HEK293T (cell line): ENCODE data around the gene OXER1.

Source experiments
- CTCF ChIA-PET: fragments of 350-600 bp; formaldehyde crosslinking; extraction: SDS; loops from one replicate; lab custom pipeline; 2021; ENCODE audit warnings: antibody characterized with exemption, inconsistent platforms; lab: Yijun Ruan, JAX
- POLR2A ChIA-PET: fragments of 350-600 bp; formaldehyde crosslinking; extraction: SDS; loops from one replicate; lab custom pipeline; 2020; ENCODE audit warnings: antibody characterized with exemption, inconsistent platforms; lab: Yijun Ruan, JAX
- DNase-seq: peaks from one replicate; pipeline ENCODE4 v3.0.0; 2012; ENCODE audit warnings: mixed read lengths; ENCODE audit errors: extremely low spot score
- ARNT ChIP-seq: fragments of 450-650 bp; IDR thresholded peaks from 2 replicates; pipeline ENCODE4 v1.6.1; 2017; ENCODE audit warnings: mild to moderate bottlenecking
- BHLHE40 ChIP-seq: fragments of 450-650 bp; IDR thresholded peaks from 2 replicates; pipeline ENCODE4 v1.6.1; 2016; ENCODE audit warnings: mild to moderate bottlenecking, moderate library complexity, borderline replicate concordance
- CTBP1 ChIP-seq: fragments of 450-650 bp; IDR thresholded peaks from 2 replicates; pipeline ENCODE4 v1.6.1; 2016; ENCODE audit warnings: borderline replicate concordance
- ELF4 ChIP-seq: fragments of 450-650 bp; IDR thresholded peaks from 2 replicates; pipeline ENCODE4 v1.6.1; 2017; ENCODE audit warnings: antibody characterized with exemption
- FOXA1 ChIP-seq: fragments of 450-650 bp; IDR thresholded peaks from 2 replicates; pipeline ENCODE4 v1.6.1; 2016; ENCODE audit warnings: mild to moderate bottlenecking
- FOXK2 ChIP-seq: fragments of 450-650 bp; IDR thresholded peaks from 2 replicates; pipeline ENCODE4 v1.6.1; 2016; ENCODE audit warnings: mild to moderate bottlenecking
- FOXM1 ChIP-seq: fragments of 450-650 bp; IDR thresholded peaks from 2 replicates; pipeline ENCODE4 v1.6.1; 2017; ENCODE audit warnings: mild to moderate bottlenecking, borderline replicate concordance
- HDGF ChIP-seq: fragments of 450-650 bp; IDR thresholded peaks from 2 replicates; pipeline ENCODE4 v1.6.1; 2017; ENCODE audit warnings: antibody characterized with exemption, borderline replicate concordance
- L3MBTL2 ChIP-seq: fragments of 450-650 bp; conservative IDR thresholded peaks from 2 replicates; pipeline ENCODE4 v1.6.1; 2016; ENCODE audit warnings: mild to moderate bottlenecking
- LEF1 ChIP-seq: fragments of 450-650 bp; IDR thresholded peaks from 2 replicates; pipeline ENCODE4 v1.6.1; 2017; ENCODE audit warnings: mild to moderate bottlenecking, borderline replicate concordance
- NFRKB ChIP-seq: fragments of 450-650 bp; IDR thresholded peaks from 2 replicates; pipeline ENCODE4 v1.6.1; 2016; ENCODE audit warnings: mild to moderate bottlenecking, moderate library complexity
- PKNOX1 ChIP-seq: fragments of 450-650 bp; IDR thresholded peaks from 2 replicates; pipeline ENCODE4 v1.6.1; 2016
- SP1 ChIP-seq: fragments of 450-650 bp; IDR thresholded peaks from 2 replicates; pipeline ENCODE4 v1.6.1; 2017
- SUZ12 ChIP-seq: fragments of 450-650 bp; IDR thresholded peaks from 2 replicates; pipeline ENCODE4 v1.6.1; 2016; ENCODE audit warnings: mild to moderate bottlenecking
- TARDBP ChIP-seq: fragments of 450-650 bp; IDR thresholded peaks from 2 replicates; pipeline ENCODE4 v1.6.1; 2016
- ZNF384 ChIP-seq: fragments of 450-650 bp; IDR thresholded peaks from 2 replicates; pipeline ENCODE4 v1.6.1; 2016

OXER1 gene

GRCh38 chr2:42793334-42794270 lies 29.7 kb upstream of the OXER1 start:
- TF ChIP-seq L3MBTL2 (no peak), CTBP1 (no peak), BHLHE40 (no peak), FOXA1 (no peak), SUZ12 (no peak), ELF4 (no peak), TARDBP (no peak)
- DNase-seq = no peak
- POLR2A ChIA-PET = no interaction called here
- CTCF ChIA-PET = no interaction called here

GRCh38 chr2:42792583-42793333 lies 28.8 kb upstream of the OXER1 start, which contains the start of gene HAAO:
Gene HAAO (minus strand): TSS chr2:42792583. CDS start chr2:42792536, 47 bp downstream.
- no peak for DNase-seq
- POLR2A ChIA-PET = no interaction called here
- CTCF ChIA-PET = no interaction called here
- TF ChIP-seq FOXM1 (no peak), FOXA1 (no peak), BHLHE40 (no peak), L3MBTL2 (no peak), LEF1 (no peak), FOXK2 (no peak)

GRCh38 chr2:42792087-42792582 lies 28.2 kb upstream of the OXER1 start:
- CTCF ChIA-PET = no interaction called here
- DNase-seq = no peak
- TF ChIP-seq ELF4 (no peak), NFRKB (no peak), HDGF (no peak), FOXA1 (no peak), SP1 (no peak), LEF1 (no peak), CTBP1 (no peak), SUZ12 (no peak), PKNOX1 (no peak), ARNT (no peak)
- POLR2A ChIA-PET = no interaction called here

GRCh38 chr2:42791606-42792005 lies 27.7 kb upstream of the OXER1 start:
- POLR2A ChIA-PET = no interaction called here
- TF ChIP-seq SUZ12 (no peak), FOXM1 (no peak), PKNOX1 (no peak), LEF1 (no peak), BHLHE40 (no peak), FOXA1 (no peak), FOXK2 (no peak), HDGF (no peak), SP1 (no peak), L3MBTL2 (no peak), CTBP1 (no peak), ZNF384 (no peak), NFRKB (no peak), ARNT (no peak), ELF4 (no peak), TARDBP (no peak)
- CTCF ChIA-PET = no interaction called here
- DNase-seq = no peak

- ChIA-PET POLR2A (no interaction called here), CTCF (no interaction called here)
- no peak for DNase-seq
- TF ChIP-seq PKNOX1 = no peak
Observed at GRCh38 chr2:42789751-42790150, 25.8 kb upstream of the OXER1 start.

GRCh38 chr2:42788882-42789281 lies 24.9 kb upstream of the OXER1 start:
- CTCF ChIA-PET = no interaction called here
- DNase-seq = no peak
- POLR2A ChIA-PET = no interaction called here
- no peak for TF ChIP-seq ELF4
- no peak for TF ChIP-seq SP1
- TF ChIP-seq BHLHE40 = no peak
- TF ChIP-seq FOXA1 = no peak
- TF ChIP-seq PKNOX1 = no peak
- TF ChIP-seq FOXK2 = no peak
- no peak for TF ChIP-seq ZNF384
- no peak for TF ChIP-seq CTBP1
- no peak for TF ChIP-seq LEF1
- no peak for TF ChIP-seq HDGF
- no peak for TF ChIP-seq L3MBTL2
- no peak for TF ChIP-seq NFRKB
- no peak for TF ChIP-seq FOXM1
- no peak for TF ChIP-seq TARDBP
- no peak for TF ChIP-seq ARNT
- no peak for TF ChIP-seq SUZ12
